HAP-1 (cell line): Measurements from ENCODE around the gene MYOD1.
A peak's percentile ranks its signal among the peaks of the same experiment; 100 is the strongest.

Source experiments
- DNase-seq, 2 experiments: peaks; one replicate each; pipeline ENCODE4 v3.0.0-alpha.2; 2016 to 2020; ENCODE audit warnings: low spot score in 2 of 2
- H3K27me3 ChIP-seq: fragments of 250-450 bp; sonication (Bioruptor Pico); 2 replicates; pipeline ENCODE4 v1.5.1; 2020; ENCODE audit warnings: low read depth, mild to moderate bottlenecking, moderate library complexity
- H3K36me3 ChIP-seq: fragments of 250-450 bp; sonication (Bioruptor Pico); replicated peaks from 2 replicates; pipeline ENCODE4 v1.5.1; 2020; ENCODE audit warnings: mild to moderate bottlenecking
- H3K4me1 ChIP-seq: fragments of 250-450 bp; sonication (Bioruptor Pico); 2 replicates; pipeline ENCODE4 v1.5.1; 2020; ENCODE audit warnings: mild to moderate bottlenecking
- H3K4me3 ChIP-seq: fragments of 250-450 bp; sonication (Bioruptor Pico); 2 replicates; pipeline ENCODE4 v1.5.1; 2020; ENCODE audit warnings: mild to moderate bottlenecking, moderate library complexity
- H3K9me3 ChIP-seq: fragments of 250-450 bp; sonication (Bioruptor Pico); 2 replicates; pipeline ENCODE4 v1.5.1; 2020; ENCODE audit warnings: mild to moderate bottlenecking, moderate library complexity
- in situ Hi-C: fragments of 300-500 bp; cut with MboI; formaldehyde crosslinking; loops from 3 replicates; pipeline ENCODE4 v1.14.3; 2020; ENCODE audit warnings: low sequenced_read_pairs, inconsistent platforms, mixed read lengths

MYOD1 gene

DNA sequence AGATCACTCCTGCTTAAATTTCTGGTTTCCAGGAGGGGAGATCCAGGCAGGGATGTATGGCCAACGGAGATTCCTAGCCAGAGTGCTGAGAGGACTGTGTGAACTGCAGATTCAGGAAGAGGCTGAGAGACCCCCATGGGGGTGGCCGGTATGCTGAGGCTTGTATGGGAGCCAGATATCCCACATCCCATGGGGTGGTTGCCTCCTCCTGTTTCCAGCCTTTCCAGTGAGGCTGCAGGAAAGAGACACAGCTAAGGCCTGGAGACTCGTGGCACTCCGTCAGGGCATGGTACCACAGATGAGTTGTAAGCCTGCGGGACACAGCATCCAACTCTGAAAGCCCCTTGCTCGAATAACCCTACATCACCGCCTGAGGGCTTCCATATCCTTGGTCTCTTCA lies 1.4 kb upstream of the MYOD1 start:
- in situ Hi-C loops, result no loop called here
- no peak for DNase-seq
- no peaks in the 10 kb centered on the region for H3K9me3 ChIP-seq
- H3K4me3 ChIP-seq, result no peak overlapping the region
- H3K4me1 ChIP-seq, result no peaks in the 10 kb centered on the region
- peaks cover 48% of the 10 kb centered on the region for H3K27me3 ChIP-seq
- H3K36me3 ChIP-seq, result no peaks in the 10 kb centered on the region

GRCh38 chr11:17718510-17718962 lies 835 bp upstream of the MYOD1 start:
- no peak for DNase-seq
- in situ Hi-C loops, result no loop called here
- no peak overlapping the region for H3K4me3 ChIP-seq
- H3K36me3 ChIP-seq, result no peaks in the 10 kb centered on the region
- no peaks in the 10 kb centered on the region for H3K9me3 ChIP-seq
- H3K4me1 ChIP-seq, result no peaks in the 10 kb centered on the region
- peaks cover 43% of the 10 kb centered on the region for H3K27me3 ChIP-seq

DNA sequence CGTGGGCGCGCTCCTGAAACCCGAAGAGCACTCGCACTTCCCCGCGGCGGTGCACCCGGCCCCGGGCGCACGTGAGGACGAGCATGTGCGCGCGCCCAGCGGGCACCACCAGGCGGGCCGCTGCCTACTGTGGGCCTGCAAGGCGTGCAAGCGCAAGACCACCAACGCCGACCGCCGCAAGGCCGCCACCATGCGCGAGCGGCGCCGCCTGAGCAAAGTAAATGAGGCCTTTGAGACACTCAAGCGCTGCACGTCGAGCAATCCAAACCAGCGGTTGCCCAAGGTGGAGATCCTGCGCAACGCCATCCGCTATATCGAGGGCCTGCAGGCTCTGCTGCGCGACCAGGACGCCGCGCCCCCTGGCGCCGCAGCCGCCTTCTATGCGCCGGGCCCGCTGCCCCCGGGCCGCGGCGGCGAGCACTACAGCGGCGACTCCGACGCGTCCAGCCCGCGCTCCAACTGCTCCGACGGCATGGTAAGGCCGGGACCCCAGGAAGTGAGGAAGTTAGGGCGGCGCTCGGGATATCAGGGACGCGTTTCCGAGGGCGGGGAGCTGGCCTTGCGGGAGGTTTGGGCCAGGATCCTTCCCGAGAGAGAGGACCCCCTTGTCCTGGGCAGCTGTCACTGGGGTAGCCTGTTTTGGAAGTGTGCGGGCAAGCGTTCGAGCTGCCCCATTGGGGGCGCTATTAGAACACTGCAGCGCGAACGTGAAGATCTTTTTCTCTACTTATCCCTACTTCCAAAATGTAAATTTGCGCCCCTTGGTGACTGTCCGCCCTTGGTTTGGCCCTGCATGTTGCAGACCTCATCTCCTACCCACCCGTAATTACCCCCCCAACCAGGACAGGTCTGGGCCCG lies 796 bp downstream of the MYOD1 start:
- no peaks in the 10 kb centered on the region for H3K9me3 ChIP-seq
- no peak overlapping the region for H3K4me3 ChIP-seq
- no peaks in the 10 kb centered on the region for H3K4me1 ChIP-seq
- peaks cover 40% of the 10 kb centered on the region for H3K27me3 ChIP-seq
- in situ Hi-C loops, result loop anchor here (10.0 kb wide), 2 partner anchors 125 to 255 kb away; no protein-coding TSS in a partner anchor
- DNase-seq, result no peak
- no peaks in the 10 kb centered on the region for H3K36me3 ChIP-seq

DNA sequence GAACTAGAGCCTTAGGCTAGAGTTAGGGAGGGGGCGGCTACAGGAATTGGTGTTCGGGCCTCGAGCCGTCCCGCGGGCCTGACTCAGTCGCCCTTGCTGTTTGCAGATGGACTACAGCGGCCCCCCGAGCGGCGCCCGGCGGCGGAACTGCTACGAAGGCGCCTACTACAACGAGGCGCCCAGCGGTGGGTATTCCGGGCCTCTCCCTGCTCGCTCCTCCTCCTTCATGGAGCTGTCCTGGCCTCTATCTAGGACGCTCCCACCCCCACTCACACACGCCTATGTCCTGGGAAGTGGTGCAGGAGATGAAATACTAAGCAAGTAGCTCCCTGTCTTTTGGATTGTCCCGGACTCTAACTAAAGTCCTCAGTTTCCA lies 1.4 kb downstream of the MYOD1 start:
- DNase-seq, result no peak
- in situ Hi-C loops, result loop anchor here (10.0 kb wide), 2 partner anchors 126 to 254 kb away; no protein-coding TSS in a partner anchor
- no peaks in the 10 kb centered on the region for H3K9me3 ChIP-seq
- H3K36me3 ChIP-seq, result no peaks in the 10 kb centered on the region
- no peaks in the 10 kb centered on the region for H3K4me1 ChIP-seq
- H3K27me3 ChIP-seq, result peaks cover 37% of the 10 kb centered on the region
- no peak overlapping the region for H3K4me3 ChIP-seq

GRCh38 chr11:17721242-17721999 lies 2.0 kb downstream of the MYOD1 start:
- Histone ChIP-seq H3K9me3 (no peaks in the 10 kb centered on the region), H3K4me1 (no peaks in the 10 kb centered on the region), H3K4me3 (no peak overlapping the region), H3K27me3 (peaks cover 34% of the 10 kb centered on the region), H3K36me3 (no peaks in the 10 kb centered on the region)
- in situ Hi-C loops, result loop anchor here (10.0 kb wide), 2 partner anchors 127 to 253 kb away; no protein-coding TSS in a partner anchor
- no peak for DNase-seq

DNA sequence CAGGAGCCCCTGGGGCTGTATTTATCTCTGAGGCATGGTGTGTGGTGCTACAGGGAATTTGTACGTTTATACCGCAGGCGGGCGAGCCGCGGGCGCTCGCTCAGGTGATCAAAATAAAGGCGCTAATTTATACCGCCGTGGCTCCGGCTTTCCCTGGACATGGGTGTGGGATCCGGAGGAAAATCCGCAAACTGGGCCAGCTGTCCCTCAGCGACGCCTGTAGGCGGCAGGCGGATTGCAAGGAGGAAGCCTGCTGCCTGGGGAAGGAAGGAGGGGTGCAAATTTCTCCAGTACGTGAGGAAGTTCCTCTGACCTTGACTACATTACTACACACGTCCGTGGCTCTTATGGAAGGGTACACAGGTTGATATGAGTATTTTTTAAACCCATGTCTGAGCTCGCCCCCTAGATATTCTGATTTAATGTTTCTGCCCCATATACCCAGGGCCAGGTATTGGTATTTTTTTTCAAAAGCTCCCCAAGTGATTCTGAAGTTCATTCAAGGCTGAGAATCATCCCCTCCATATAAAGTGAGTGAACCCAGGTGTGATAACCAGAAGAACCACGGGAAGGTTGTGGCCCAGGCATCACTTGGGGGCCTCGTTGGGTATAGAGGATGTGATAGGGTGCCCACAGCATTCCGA lies 2.8 kb downstream of the MYOD1 start:
- Histone ChIP-seq H3K27me3 (peaks cover 34% of the 10 kb centered on the region), H3K4me1 (no peaks in the 10 kb centered on the region), H3K9me3 (no peaks in the 10 kb centered on the region), H3K36me3 (no peaks in the 10 kb centered on the region), H3K4me3 (no peak overlapping the region)
- no peak for DNase-seq
- in situ Hi-C loops, result loop anchor here (10.0 kb wide), 2 partner anchors 127 to 253 kb away; no protein-coding TSS in a partner anchor

DNA sequence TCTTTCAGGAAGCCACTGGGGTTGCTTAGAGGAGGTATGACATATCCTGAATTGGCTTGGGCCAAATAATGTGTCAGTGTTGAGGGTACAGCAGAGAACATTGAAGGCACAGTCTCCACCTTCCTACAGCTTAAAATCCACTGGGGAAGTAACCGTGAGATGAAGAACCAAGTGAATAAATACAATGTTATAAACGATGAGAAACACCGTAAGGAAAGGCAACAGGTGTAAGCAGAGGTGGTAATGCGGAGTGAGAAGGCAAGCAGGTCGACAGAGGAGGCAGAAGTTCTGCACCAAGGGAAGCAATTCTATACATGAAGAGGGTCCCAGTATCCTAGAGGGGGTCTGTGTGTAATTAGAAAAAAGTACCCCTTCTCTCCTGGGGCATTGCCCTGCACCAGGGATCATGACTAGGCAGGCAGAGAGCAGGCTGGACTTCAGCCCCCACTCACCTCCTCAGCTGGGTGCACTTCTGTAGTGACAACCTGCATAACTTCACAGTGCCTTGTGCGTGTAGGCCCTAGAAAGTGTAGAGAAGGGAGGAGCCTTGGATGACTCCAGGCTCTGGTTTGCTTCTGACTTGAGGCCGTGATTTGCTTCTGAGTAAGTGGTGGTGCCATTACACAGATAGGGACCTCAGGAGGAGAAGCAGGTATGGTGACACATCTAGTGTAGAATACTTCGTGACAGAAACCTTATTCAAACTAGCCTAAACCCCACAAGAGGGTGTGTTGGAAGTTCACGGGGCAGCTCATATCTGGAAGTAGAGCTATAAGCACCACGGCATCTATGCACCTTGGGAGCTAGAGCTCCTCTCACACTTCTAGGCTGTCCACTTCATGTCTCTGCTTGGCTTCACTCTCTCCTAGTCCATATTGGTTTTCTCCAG lies 4.9 kb downstream of the MYOD1 start:
- in situ Hi-C loops, result loop anchor here (10.0 kb wide), 2 partner anchors 129 to 251 kb away; no protein-coding TSS in a partner anchor
- no peaks in the 10 kb centered on the region for H3K36me3 ChIP-seq
- no peaks in the 10 kb centered on the region for H3K4me1 ChIP-seq
- no peak overlapping the region for H3K4me3 ChIP-seq
- no peaks in the 10 kb centered on the region for H3K9me3 ChIP-seq
- peaks cover 21% of the 10 kb centered on the region for H3K27me3 ChIP-seq
- no peak for DNase-seq

GRCh38 chr11:17725174-17725573 lies 5.8 kb downstream of the MYOD1 start:
- in situ Hi-C loops, result loop anchor here (10.0 kb wide), 2 partner anchors 130 to 250 kb away; no protein-coding TSS in a partner anchor
- DNase-seq, result no peak
- no peaks in the 10 kb centered on the region for H3K36me3 ChIP-seq
- H3K4me3 ChIP-seq, result no peak overlapping the region
- no peaks in the 10 kb centered on the region for H3K9me3 ChIP-seq
- no peaks in the 10 kb centered on the region for H3K4me1 ChIP-seq
- peaks cover 21% of the 10 kb centered on the region for H3K27me3 ChIP-seq

DNA sequence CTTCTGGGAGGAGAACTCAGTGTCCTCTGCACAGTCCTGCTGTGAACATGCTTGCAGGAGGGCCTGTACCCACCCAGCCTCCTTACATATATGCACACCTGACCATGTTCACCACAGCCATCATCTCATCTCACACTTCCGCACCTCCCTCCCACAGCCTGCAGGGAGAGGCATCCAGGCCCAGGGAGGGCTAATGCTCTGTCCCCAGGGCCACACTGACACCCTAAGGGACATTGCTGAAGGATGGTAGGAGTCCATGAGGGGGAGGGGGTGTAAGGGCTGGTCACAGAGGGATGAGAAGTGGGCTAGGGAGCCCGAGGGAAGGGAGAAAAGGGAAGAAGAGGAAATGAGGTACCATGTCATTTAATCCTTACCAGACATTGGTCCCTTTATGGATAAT lies 10.8 kb downstream of the MYOD1 start:
- Histone ChIP-seq H3K36me3 (no peaks in the 10 kb centered on the region), H3K9me3 (no peaks in the 10 kb centered on the region), H3K4me3 (no peak overlapping the region), H3K27me3 (peaks cover 2% of the 10 kb centered on the region; the same call in 1 of the 2 replicates), H3K4me1 (no peaks in the 10 kb centered on the region)
- in situ Hi-C loops, result no loop called here
- DNase-seq, result no peak

GRCh38 chr11:17730608-17731462 lies 11.5 kb downstream of the MYOD1 start:
- in situ Hi-C loops, result no loop called here
- no peaks in the 10 kb centered on the region for H3K4me1 ChIP-seq
- no peaks in the 10 kb centered on the region for H3K36me3 ChIP-seq
- H3K9me3 ChIP-seq, result no peaks in the 10 kb centered on the region
- peak; percentile 76 to 91 for DNase-seq
- no peaks in the 10 kb centered on the region for H3K27me3 ChIP-seq
- H3K4me3 ChIP-seq, result no peak overlapping the region

- no peaks in the 10 kb centered on the region for H3K27me3 ChIP-seq
- H3K4me1 ChIP-seq, result no peaks in the 10 kb centered on the region
- no peak for DNase-seq
- in situ Hi-C loops, result no loop called here
- H3K9me3 ChIP-seq, result no peaks in the 10 kb centered on the region
- no peaks in the 10 kb centered on the region for H3K36me3 ChIP-seq
- no peak overlapping the region for H3K4me3 ChIP-seq
Observed at GRCh38 chr11:17733261-17733660, 13.9 kb downstream of the MYOD1 start.

DNA sequence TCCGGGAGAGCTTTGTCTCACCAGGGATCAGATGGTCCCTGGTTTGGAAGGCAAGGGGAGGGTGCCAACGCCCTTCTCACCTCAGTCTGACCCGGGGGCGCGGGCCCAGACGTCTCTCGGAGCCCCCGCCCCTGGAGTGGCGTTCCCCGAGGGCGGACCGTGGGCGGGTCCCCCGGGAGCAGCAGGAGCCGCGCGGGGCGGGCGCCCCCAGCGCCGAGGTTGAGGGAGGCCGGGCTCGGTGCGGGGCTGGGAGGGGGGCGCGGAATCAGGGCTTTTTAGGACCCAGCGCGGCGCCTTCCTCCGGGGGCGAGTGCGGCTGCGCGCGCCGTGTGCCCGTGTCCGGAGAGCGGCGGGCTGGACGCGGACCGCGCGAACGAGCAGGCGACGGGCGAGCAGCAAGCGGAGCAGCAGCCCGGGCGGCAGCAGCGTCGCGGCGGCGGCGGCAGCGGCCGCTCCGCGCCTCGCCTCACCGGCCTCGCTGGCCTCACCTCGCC lies 15.1 kb downstream of the MYOD1 start, which contains the start of gene KCNC1:
Gene KCNC1 (plus strand): TSS at position 364 of the 494 bp plus-strand sequence. CDS start 1,222 bp downstream, outside the sequence.
- Histone ChIP-seq H3K4me3 (peak within 1 kb of the TSS; percentile 43), H3K27me3 (no peaks in the 10 kb centered on the region), H3K36me3 (no peaks in the 10 kb centered on the region), H3K4me1 (no peaks in the 10 kb centered on the region; the same call in 1 of the 2 replicates), H3K9me3 (no peaks in the 10 kb centered on the region)
- in situ Hi-C loops, result no loop called here
- peak; percentile 49 to 79 for DNase-seq
